ENCODE measurements around the gene CHP1.
"Not testable (repeated sequence)": the region's sequence is repeated elsewhere in the genome, so short reads cannot be mapped to it uniquely, and the experiment has no call there.

CHP1 gene

GRCh38 chr15:41292521-41292920 is 61.5 kb downstream of the CHP1 start:
- DNase-seq (ENCODE audit: low read depth): no peak

GRCh38 chr15:41301139-41301538 is 70.1 kb downstream of the CHP1 start:
- not testable (repeated sequence) for DNase-seq (ENCODE audit: low read depth)

GRCh38 chr15:41301587-41301986 is 70.5 kb downstream of the CHP1 start:
- DNase-seq (ENCODE audit: low read depth): no peak

- DNase-seq (ENCODE audit: low read depth): no peak
Measured at GRCh38 chr15:41304149-41304770, 73.2 kb downstream of the CHP1 start.

GRCh38 chr15:41307679-41308078 is 76.6 kb downstream of the CHP1 start:
- DNase-seq (ENCODE audit: low read depth): no peak

- DNase-seq (ENCODE audit: low read depth): no peak
Measured at GRCh38 chr15:41309226-41309905, 78.3 kb downstream of the CHP1 start.

- not testable (repeated sequence) for DNase-seq (ENCODE audit: low read depth)
Measured at GRCh38 chr15:41320805-41321330, 89.8 kb downstream of the CHP1 start.

- no peak for DNase-seq (ENCODE audit: low read depth)
Measured at GRCh38 chr15:41323611-41324010, 92.5 kb downstream of the CHP1 start.

GRCh38 chr15:41331281-41331680 is 100.2 kb downstream of the CHP1 start:
- DNase-seq (ENCODE audit: low read depth): no peak
